ENCODE measurements around the gene NRG2. TPM values are rescaled to one million over a fixed set of nuclear protein-coding genes. Genes with fewer than 3 reads are reported as not detected.

Gene NRG2
- polyA plus RNA-seq, 2 of the 4 experiments (the other 2 are of a cell fraction): 1.0 to 1.1 TPM

GRCh38 chr5:139849501-139849900 lies 193.6 kb downstream of the NRG2 start:
- WGBS (ENCODE audit: missing lambda C conversion rate): 89% methylated on average over 7 of the region's 7 CpGs
- Histone ChIP-seq H3K4me3 (no peak overlapping the region), H3K27ac (no peak overlapping the region), H3K9me3 (no peaks in the 10 kb centered on the region), H3K4me2 (no peak overlapping the region), H3K4me1 (peaks cover 6% of the 10 kb centered on the region)
- FAIRE-seq (no peak), ATAC-seq (peak in 1 of 2 experiments; percentile 3; a peak in 1 of 6 replicates), DNase-seq (ENCODE audit: low read depth in 1 of 2, low spot score in 1 of 2) (no peak)
- ChIA-PET POLR2A (interaction anchor here (1.1 kb wide), 1 partner anchor 259 kb away, joined by 6 read pairs; no protein-coding TSS in a partner anchor), CTCF (interaction anchor here (0.8 to 12.5 kb wide), 8 partner anchors 14 to 119 kb away, joined by 3 to 193 read pairs (median 4); no protein-coding TSS in a partner anchor)
- TF ChIP-seq MYC (IDR thresholded peaks at IDR 0.05; ENCODE audit: borderline replicate concordance, low read length) (no peak), RCOR1 (IDR thresholded peaks at IDR 0.05; ENCODE audit: low read depth, low read length) (no peak), CBX2 (IDR thresholded peaks at IDR 0.05; ENCODE audit: borderline replicate concordance, low read depth) (no peak), SREBF2 (IDR thresholded peaks at IDR 0.05) (no peak), FOSL2 (IDR thresholded peaks at IDR 0.05) (no peak), FOSL2 (CRISPR knock-in tag; IDR thresholded peaks at IDR 0.05) (no peak), RNF2 (IDR thresholded peaks at IDR 0.05; ENCODE audit: borderline replicate concordance, low read depth) (no peak), BHLHE40 (IDR thresholded peaks at IDR 0.05; ENCODE audit: low read depth, low read length) (no peak), ZFP36 (IDR thresholded peaks at IDR 0.05; ENCODE audit: borderline replicate concordance, partially characterized antibody) (no peak), HOXA7 (CRISPR knock-in tag; IDR thresholded peaks at IDR 0.05) (no peak), MAFK (IDR thresholded peaks at IDR 0.05; ENCODE audit: partially characterized antibody) (no peak), NPAS2 (CRISPR knock-in tag; IDR thresholded peaks at IDR 0.05; ENCODE audit: borderline replicate concordance) (no peak), EP300 (IDR thresholded peaks at IDR 0.05) (no peak), ESRRA (IDR thresholded peaks at IDR 0.05; ENCODE audit: borderline replicate concordance, low read length) (no peak), ZSCAN20 (CRISPR knock-in tag; IDR thresholded peaks at IDR 0.05) (no peak)
- TF ChIP-seq, protein P1, sequence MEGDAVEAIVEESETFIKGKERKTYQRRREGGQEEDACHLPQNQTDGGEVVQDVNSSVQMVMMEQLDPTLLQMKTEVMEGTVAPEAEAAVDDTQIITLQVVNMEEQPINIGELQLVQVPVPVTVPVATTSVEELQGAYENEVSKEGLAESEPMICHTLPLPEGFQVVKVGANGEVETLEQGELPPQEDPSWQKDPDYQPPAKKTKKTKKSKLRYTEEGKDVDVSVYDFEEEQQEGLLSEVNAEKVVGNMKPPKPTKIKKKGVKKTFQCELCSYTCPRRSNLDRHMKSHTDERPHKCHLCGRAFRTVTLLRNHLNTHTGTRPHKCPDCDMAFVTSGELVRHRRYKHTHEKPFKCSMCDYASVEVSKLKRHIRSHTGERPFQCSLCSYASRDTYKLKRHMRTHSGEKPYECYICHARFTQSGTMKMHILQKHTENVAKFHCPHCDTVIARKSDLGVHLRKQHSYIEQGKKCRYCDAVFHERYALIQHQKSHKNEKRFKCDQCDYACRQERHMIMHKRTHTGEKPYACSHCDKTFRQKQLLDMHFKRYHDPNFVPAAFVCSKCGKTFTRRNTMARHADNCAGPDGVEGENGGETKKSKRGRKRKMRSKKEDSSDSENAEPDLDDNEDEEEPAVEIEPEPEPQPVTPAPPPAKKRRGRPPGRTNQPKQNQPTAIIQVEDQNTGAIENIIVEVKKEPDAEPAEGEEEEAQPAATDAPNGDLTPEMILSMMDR (IDR thresholded peaks at IDR 0.05): no peak
- TF ChIP-seq, protein P2, sequence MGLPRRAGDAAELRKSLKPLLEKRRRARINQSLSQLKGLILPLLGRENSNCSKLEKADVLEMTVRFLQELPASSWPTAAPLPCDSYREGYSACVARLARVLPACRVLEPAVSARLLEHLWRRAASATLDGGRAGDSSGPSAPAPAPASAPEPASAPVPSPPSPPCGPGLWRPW (IDR thresholded peaks at IDR 0.05): no peak

GRCh38 chr5:139848508-139849100 lies 194.5 kb downstream of the NRG2 start:
- ChIA-PET CTCF (interaction anchor here (1.0 to 12.5 kb wide), 6 partner anchors 11 to 120 kb away, joined by 3 to 193 read pairs (median 4); no protein-coding TSS in a partner anchor), POLR2A (no interaction called here)
- no peak for FAIRE-seq
- peak overlapping the region; percentile 71 for H3K4me3 ChIP-seq
- WGBS (ENCODE audit: missing lambda C conversion rate): 62% methylated on average over 13 of the region's 43 CpGs
- peak overlapping the region; percentile 96 for H3K4me2 ChIP-seq
- TF ChIP-seq, protein P3, sequence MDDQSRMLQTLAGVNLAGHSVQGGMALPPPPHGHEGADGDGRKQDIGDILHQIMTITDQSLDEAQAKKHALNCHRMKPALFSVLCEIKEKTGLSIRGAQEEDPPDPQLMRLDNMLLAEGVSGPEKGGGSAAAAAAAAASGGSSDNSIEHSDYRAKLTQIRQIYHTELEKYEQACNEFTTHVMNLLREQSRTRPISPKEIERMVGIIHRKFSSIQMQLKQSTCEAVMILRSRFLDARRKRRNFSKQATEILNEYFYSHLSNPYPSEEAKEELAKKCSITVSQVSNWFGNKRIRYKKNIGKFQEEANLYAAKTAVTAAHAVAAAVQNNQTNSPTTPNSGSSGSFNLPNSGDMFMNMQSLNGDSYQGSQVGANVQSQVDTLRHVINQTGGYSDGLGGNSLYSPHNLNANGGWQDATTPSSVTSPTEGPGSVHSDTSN (IDR thresholded peaks at IDR 0.05): no peak
- no peak for TF ChIP-seq RCOR1 (IDR thresholded peaks at IDR 0.05; ENCODE audit: low read depth, low read length)
- no peak for TF ChIP-seq KDM5A (IDR thresholded peaks at IDR 0.05)
- no peak for TF ChIP-seq HOXB5 (CRISPR knock-in tag; IDR thresholded peaks at IDR 0.05)
- no peak for TF ChIP-seq CBX2 (IDR thresholded peaks at IDR 0.05; ENCODE audit: borderline replicate concordance, low read depth)
- no peak for TF ChIP-seq SMC3 (IDR thresholded peaks at IDR 0.05)
- TF ChIP-seq, protein P4, sequence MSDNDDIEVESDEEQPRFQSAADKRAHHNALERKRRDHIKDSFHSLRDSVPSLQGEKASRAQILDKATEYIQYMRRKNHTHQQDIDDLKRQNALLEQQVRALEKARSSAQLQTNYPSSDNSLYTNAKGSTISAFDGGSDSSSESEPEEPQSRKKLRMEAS (IDR thresholded peaks at IDR 0.05): no peak
- TF ChIP-seq EP300 (IDR thresholded peaks at IDR 0.05): no peak
- no peak for TF ChIP-seq CHD4 (IDR thresholded peaks at IDR 0.05; ENCODE audit: borderline replicate concordance)
- TF ChIP-seq FOSL2 (IDR thresholded peaks at IDR 0.05): no peak
- TF ChIP-seq FOSL2 (CRISPR knock-in tag; IDR thresholded peaks at IDR 0.05): no peak
- no peak for TF ChIP-seq USF2 (IDR thresholded peaks at IDR 0.05)
- TF ChIP-seq HOXB13 (CRISPR knock-in tag; IDR thresholded peaks at IDR 0.05; ENCODE audit: low read depth): no peak
- TF ChIP-seq BCL3 (IDR thresholded peaks at IDR 0.05): no peak
- no peak for TF ChIP-seq CEBPB (IDR thresholded peaks at IDR 0.05)
- DNase-seq (ENCODE audit: low read depth in 1 of 2, low spot score in 1 of 2): no peak
- H3K27ac ChIP-seq: peak overlapping the region; percentile 77 to 83
- no peaks in the 10 kb centered on the region for H3K9me3 ChIP-seq
- H3K4me1 ChIP-seq: peaks cover 6% of the 10 kb centered on the region
- peak; percentile 3 to 6; a peak in 1 of 6 replicates for ATAC-seq

All from A549 (cell line).